ENCODE results near the gene UGP2.
"Not testable (repeated sequence)": the region's sequence is repeated elsewhere in the genome, so short reads cannot be mapped to it uniquely, and the experiment has no call there.

UGP2 gene

DNA sequence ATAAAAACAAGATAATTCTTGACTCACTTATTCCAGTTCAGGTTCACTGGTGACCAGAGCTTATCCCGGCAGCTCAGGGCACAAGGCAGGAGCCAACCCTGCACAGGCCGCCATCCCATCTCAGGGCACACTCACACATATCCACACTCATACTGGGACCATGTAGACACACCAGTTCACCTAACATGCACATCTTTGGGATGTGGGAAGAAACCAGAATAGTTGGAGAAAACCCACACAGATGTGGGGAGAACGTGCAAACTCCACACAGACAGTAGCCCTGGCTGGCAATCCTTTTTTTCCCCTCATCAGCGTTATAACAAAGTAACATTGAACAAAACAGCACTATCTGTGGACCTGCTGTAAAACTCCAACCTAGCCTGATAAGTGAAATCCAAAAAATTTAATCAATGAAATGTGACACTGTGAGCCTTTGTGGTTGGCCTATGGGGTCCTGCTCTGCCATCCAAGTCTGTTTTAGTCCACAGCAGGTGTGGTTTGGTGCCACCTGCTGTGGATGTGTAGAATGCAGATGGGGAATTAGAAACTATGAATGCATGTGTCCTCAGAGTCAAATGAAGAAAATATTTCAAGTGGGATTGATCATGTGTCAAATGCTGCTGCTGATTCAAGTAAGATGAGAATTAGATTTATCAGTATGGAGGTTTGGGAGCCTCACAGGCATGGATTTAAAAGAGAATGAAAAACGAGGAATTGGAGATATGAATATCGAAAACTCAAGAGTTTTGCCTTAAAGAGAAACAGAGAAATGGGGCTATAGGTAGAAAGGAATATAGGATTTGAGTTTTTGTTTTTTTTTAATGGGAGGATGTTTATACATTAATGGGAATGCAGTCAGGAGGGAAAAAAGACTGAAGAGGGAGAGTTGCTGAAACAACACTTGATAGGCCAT is 47.0 kb downstream of the UGP2 start:
- H3K27me3 ChIP-seq (ENCODE audit: control insufficient read depth, insufficient read depth, low read length): no peaks in the 10 kb centered on the region
- no peak overlapping the region for H3K9ac ChIP-seq (ENCODE audit: low read length)
- no peak overlapping the region for H3K4me3 ChIP-seq (ENCODE audit: low read length)
- no peak overlapping the region for H3K27ac ChIP-seq (ENCODE audit: low read depth, low read length)
- no peaks in the 10 kb centered on the region for H3K4me1 ChIP-seq (ENCODE audit: control insufficient read depth, insufficient read depth, low read length)
- peaks cover 21% of the 10 kb centered on the region for H3K36me3 ChIP-seq (ENCODE audit: control insufficient read depth, insufficient read depth, low read length)

- H3K36me3 ChIP-seq (ENCODE audit: control insufficient read depth, insufficient read depth, low read length): peaks cover 18% of the 10 kb centered on the region
- no peak overlapping the region for H3K27ac ChIP-seq (ENCODE audit: low read depth, low read length)
- H3K9ac ChIP-seq (ENCODE audit: low read length): no peak overlapping the region
Observed at GRCh38 chr2:63890678-63891077, 49.0 kb downstream of the UGP2 start.

GRCh38 chr2:63891488-63892030 is 49.9 kb downstream of the UGP2 start:
- no peak overlapping the region for H3K9ac ChIP-seq (ENCODE audit: low read length)
- no peak overlapping the region for H3K4me3 ChIP-seq (ENCODE audit: low read length)
- peaks cover 14% of the 10 kb centered on the region for H3K36me3 ChIP-seq (ENCODE audit: control insufficient read depth, insufficient read depth, low read length)
- H3K27me3 ChIP-seq (ENCODE audit: control insufficient read depth, insufficient read depth, low read length): no peaks in the 10 kb centered on the region
- no peaks in the 10 kb centered on the region for H3K4me1 ChIP-seq (ENCODE audit: control insufficient read depth, insufficient read depth, low read length)
- H3K27ac ChIP-seq (ENCODE audit: low read depth, low read length): no peak overlapping the region

More at GRCh38 chr2:63890678-63891077, 49.0 kb downstream of the UGP2 start:
- Histone ChIP-seq H3K4me3 (ENCODE audit: low read length) (no peak overlapping the region), H3K27me3 (ENCODE audit: control insufficient read depth, insufficient read depth, low read length) (no peaks in the 10 kb centered on the region), H3K4me1 (ENCODE audit: control insufficient read depth, insufficient read depth, low read length) (no peaks in the 10 kb centered on the region)

- Histone ChIP-seq H3K27me3 (ENCODE audit: control insufficient read depth, insufficient read depth, low read length) (no peaks in the 10 kb centered on the region), H3K9ac (ENCODE audit: low read length) (no peak overlapping the region), H3K4me3 (ENCODE audit: low read length) (no peak overlapping the region), H3K36me3 (ENCODE audit: control insufficient read depth, insufficient read depth, low read length) (peaks cover 11% of the 10 kb centered on the region), H3K4me1 (ENCODE audit: control insufficient read depth, insufficient read depth, low read length) (no peaks in the 10 kb centered on the region), H3K27ac (ENCODE audit: low read depth, low read length) (no peak overlapping the region)
Observed at GRCh38 chr2:63893163-63893562, 51.5 kb downstream of the UGP2 start.

DNA sequence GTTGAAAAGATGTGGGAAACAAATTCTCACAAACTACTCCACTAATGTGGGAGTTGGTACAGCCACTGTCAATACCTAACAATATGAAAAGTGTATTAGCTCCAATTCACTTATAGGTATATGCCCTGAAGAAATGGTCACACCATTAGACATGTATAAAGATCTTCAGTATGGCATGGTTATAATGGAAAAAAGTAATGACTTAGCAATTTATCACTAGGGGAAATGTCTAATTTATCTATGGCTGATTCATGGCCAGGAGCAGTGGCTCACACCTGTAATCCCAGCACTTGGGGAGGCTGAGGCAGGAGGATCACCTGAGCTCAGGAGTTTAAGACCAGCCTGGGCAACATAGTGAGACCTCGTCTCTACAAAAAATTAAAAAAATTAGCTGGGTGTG is 52.5 kb downstream of the UGP2 start:
- peaks cover 12% of the 10 kb centered on the region for H3K36me3 ChIP-seq (ENCODE audit: control insufficient read depth, insufficient read depth, low read length)
- H3K27ac ChIP-seq (ENCODE audit: low read depth, low read length): no peak overlapping the region

GRCh38 chr2:63898839-63899238 is 57.1 kb downstream of the UGP2 start:
- Histone ChIP-seq H3K4me1 (ENCODE audit: control insufficient read depth, insufficient read depth, low read length) (no peaks in the 10 kb centered on the region), H3K36me3 (ENCODE audit: control insufficient read depth, insufficient read depth, low read length) (peaks cover 5% of the 10 kb centered on the region), H3K27me3 (ENCODE audit: control insufficient read depth, insufficient read depth, low read length) (no peaks in the 10 kb centered on the region), H3K9ac (ENCODE audit: low read length) (no peak overlapping the region), H3K27ac (ENCODE audit: low read depth, low read length) (no peak overlapping the region), H3K4me3 (ENCODE audit: low read length) (no peak overlapping the region)

More for the DNA sequence above, 52.5 kb downstream of the UGP2 start:
- H3K27me3 ChIP-seq (ENCODE audit: control insufficient read depth, insufficient read depth, low read length): no peaks in the 10 kb centered on the region
- no peaks in the 10 kb centered on the region for H3K4me1 ChIP-seq (ENCODE audit: control insufficient read depth, insufficient read depth, low read length)
- H3K4me3 ChIP-seq (ENCODE audit: low read length): no peak overlapping the region
- no peak overlapping the region for H3K9ac ChIP-seq (ENCODE audit: low read length)

DNA sequence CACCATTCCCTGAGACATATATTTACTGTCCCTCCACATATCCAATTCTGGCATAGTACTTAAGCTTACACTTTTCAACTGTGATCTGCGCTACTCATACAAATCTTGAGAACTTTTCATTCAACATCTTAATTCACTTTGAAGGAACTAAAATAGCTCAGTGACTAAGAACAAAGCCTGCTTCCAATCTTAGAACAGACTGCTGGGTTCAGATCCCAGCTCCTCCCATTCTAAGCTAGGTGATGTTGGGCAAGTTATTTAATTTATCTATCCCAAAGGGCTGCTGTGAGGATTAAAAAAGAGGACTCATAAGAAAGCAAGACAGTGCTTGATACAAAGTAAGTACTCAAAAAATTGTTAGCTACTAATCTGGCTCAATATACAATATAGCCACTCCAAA is 57.9 kb downstream of the UGP2 start:
- no peaks in the 10 kb centered on the region for H3K27me3 ChIP-seq (ENCODE audit: control insufficient read depth, insufficient read depth, low read length)
- no peak overlapping the region for H3K9ac ChIP-seq (ENCODE audit: low read length)
- no peak overlapping the region for H3K4me3 ChIP-seq (ENCODE audit: low read length)
- no peaks in the 10 kb centered on the region for H3K4me1 ChIP-seq (ENCODE audit: control insufficient read depth, insufficient read depth, low read length)
- H3K27ac ChIP-seq (ENCODE audit: low read depth, low read length): no peak overlapping the region
- H3K36me3 ChIP-seq (ENCODE audit: control insufficient read depth, insufficient read depth, low read length): peaks cover 5% of the 10 kb centered on the region

- no peaks in the 10 kb centered on the region for H3K4me1 ChIP-seq (ENCODE audit: control insufficient read depth, insufficient read depth, low read length)
- H3K9ac ChIP-seq (ENCODE audit: low read length): no peak overlapping the region
- no peak overlapping the region for H3K27ac ChIP-seq (ENCODE audit: low read depth, low read length)
- H3K27me3 ChIP-seq (ENCODE audit: control insufficient read depth, insufficient read depth, low read length): no peaks in the 10 kb centered on the region
- no peak overlapping the region for H3K4me3 ChIP-seq (ENCODE audit: low read length)
- H3K36me3 ChIP-seq (ENCODE audit: control insufficient read depth, insufficient read depth, low read length): peaks cover 5% of the 10 kb centered on the region
Observed at GRCh38 chr2:63902149-63902548, 60.5 kb downstream of the UGP2 start.

DNA sequence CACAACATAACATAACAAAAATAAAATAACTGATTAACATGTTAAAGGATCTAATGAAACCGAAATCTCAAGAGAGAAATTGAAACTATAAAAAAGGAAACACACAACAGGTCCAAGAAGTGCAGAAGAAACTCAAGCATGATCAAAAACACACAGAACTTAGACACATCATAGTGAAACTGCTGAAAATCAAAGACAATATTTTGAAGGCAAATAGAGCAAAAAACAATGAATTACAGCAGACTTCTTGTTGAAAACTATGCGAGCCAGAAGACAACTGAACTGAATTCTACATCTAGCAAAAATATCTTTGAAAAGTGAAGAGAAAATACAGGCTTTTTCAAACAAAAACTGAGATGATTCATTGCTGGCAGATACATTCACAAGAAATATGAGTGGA is 61.3 kb downstream of the UGP2 start:
- no peaks in the 10 kb centered on the region for H3K4me1 ChIP-seq (ENCODE audit: control insufficient read depth, insufficient read depth, low read length)
- H3K36me3 ChIP-seq (ENCODE audit: control insufficient read depth, insufficient read depth, low read length): peaks cover 4% of the 10 kb centered on the region
- no peaks in the 10 kb centered on the region for H3K27me3 ChIP-seq (ENCODE audit: control insufficient read depth, insufficient read depth, low read length)
- no peak overlapping the region for H3K27ac ChIP-seq (ENCODE audit: low read depth, low read length)
- no peak overlapping the region for H3K4me3 ChIP-seq (ENCODE audit: low read length)
- no peak overlapping the region for H3K9ac ChIP-seq (ENCODE audit: low read length)

- Histone ChIP-seq H3K27ac (ENCODE audit: low read depth, low read length) (no peak overlapping the region), H3K36me3 (ENCODE audit: control insufficient read depth, insufficient read depth, low read length) (peaks cover 11% of the 10 kb centered on the region), H3K9ac (ENCODE audit: low read length) (no peak overlapping the region), H3K27me3 (ENCODE audit: control insufficient read depth, insufficient read depth, low read length) (no peaks in the 10 kb centered on the region), H3K4me3 (ENCODE audit: low read length) (no peak overlapping the region), H3K4me1 (ENCODE audit: control insufficient read depth, insufficient read depth, low read length) (no peaks in the 10 kb centered on the region)
Observed at GRCh38 chr2:63914311-63914710, 72.6 kb downstream of the UGP2 start.

DNA sequence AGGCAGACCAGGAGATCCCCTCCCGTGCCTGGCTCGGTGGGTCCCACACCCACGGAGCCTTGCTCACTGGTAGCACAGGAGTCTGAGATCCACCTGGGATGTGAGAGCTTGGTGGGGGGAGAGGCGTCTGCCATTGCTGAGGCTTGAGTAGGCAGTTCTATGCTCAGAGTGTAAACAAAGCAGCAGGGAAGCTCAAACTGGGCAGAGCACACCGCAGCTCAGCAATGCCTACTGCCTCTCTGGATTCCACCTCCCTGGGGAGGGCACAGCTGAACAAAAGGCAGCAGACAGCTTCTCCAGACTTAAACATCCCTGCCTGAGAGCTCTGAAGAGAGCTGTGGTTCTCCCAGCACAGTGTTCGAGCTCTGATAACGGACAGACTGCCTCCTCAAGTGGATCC is 85.1 kb downstream of the UGP2 start:
- Histone ChIP-seq H3K9ac (ENCODE audit: low read length) (no peak overlapping the region), H3K36me3 (ENCODE audit: control insufficient read depth, insufficient read depth, low read length) (peaks cover 2% of the 10 kb centered on the region), H3K4me3 (ENCODE audit: low read length) (no peak overlapping the region), H3K27me3 (ENCODE audit: control insufficient read depth, insufficient read depth, low read length) (no peaks in the 10 kb centered on the region), H3K4me1 (ENCODE audit: control insufficient read depth, insufficient read depth, low read length) (no peaks in the 10 kb centered on the region), H3K27ac (ENCODE audit: low read depth, low read length) (no peak overlapping the region)

DNA sequence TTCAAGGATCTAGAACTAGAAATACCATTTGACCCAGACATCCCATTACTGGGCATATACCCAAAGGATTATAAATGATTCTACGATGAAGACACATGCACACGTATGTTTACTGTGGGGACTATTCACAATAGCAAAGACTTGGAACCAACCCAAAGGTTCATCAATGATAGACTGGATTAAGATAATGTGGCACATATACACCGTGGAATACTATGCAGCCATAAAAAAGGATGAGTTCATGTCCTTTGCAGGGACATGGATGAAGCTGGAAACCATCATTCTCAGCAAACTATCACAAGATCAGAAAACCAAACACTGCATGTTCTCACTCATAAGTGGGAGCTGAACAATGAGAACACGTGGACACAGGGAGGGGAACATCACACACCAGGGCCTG is 90.4 kb downstream of the UGP2 start:
- H3K4me3 ChIP-seq (ENCODE audit: low read length); H3K36me3 ChIP-seq (ENCODE audit: control insufficient read depth, insufficient read depth, low read length); H3K27me3 ChIP-seq (ENCODE audit: control insufficient read depth, insufficient read depth, low read length); H3K4me1 ChIP-seq (ENCODE audit: control insufficient read depth, insufficient read depth, low read length); H3K27ac ChIP-seq (ENCODE audit: low read depth, low read length); H3K9ac ChIP-seq (ENCODE audit: low read length): not testable (repeated sequence)

All from rectal smooth muscle tissue (tissue), 1 donor.